Effector memory CD8-positive, alpha-beta T cell (primary cell): Measurements from ENCODE around the gene DDT.
A peak's percentile ranks its signal among the peaks of the same experiment; 100 is the strongest.
"Not testable (repeated sequence)": the region's sequence is repeated elsewhere in the genome, so short reads cannot be mapped to it uniquely, and the experiment has no call there.

Source experiments
- ATAC-seq: fragments of 150-1000 bp; cut with Tn5 transposase; replicated peaks from 2 replicates; pipeline ENCODE4 v1.10.0; 2021; ENCODE audit warnings: mild to moderate bottlenecking, moderate library complexity
- DNase-seq, 3 experiments: peaks; one replicate each; pipeline ENCODE4 v3.0.0; 2021
- H3K27ac Mint-ChIP-seq, 2 donors: one replicate each; pipeline ENCODE4 v1.8.0; 2022; ENCODE audit warnings: mild to moderate bottlenecking in 2 of 2, mixed read lengths in 2 of 2, moderate library complexity in 2 of 2
- H3K27me3 Mint-ChIP-seq, 2 donors: one replicate each; pipeline ENCODE4 v1.8.0; 2022; ENCODE audit warnings: mixed read lengths in 2 of 2
- H3K36me3 Mint-ChIP-seq: one replicate; pipeline ENCODE4 v1.8.0; 2022; ENCODE audit warnings: mild to moderate bottlenecking, moderate library complexity, mixed read lengths; ENCODE audit not compliant: insufficient read depth
- H3K4me1 Mint-ChIP-seq, 2 donors: one replicate each; pipeline ENCODE4 v1.8.0; 2022; ENCODE audit warnings: low read depth in 2 of 2, mixed read lengths in 2 of 2
- H3K4me3 Mint-ChIP-seq, 2 donors: one replicate each; pipeline ENCODE4 v1.8.0; 2022; ENCODE audit warnings: mild to moderate bottlenecking in 2 of 2, mixed read lengths in 2 of 2, moderate library complexity in 2 of 2
- H3K9me3 Mint-ChIP-seq, 2 donors: one replicate each; pipeline ENCODE4 v1.8.0; 2022; ENCODE audit warnings: mixed read lengths in 2 of 2

The DDT gene

GRCh38 chr22:23954193-23954990, 19.8 kb downstream of the DDT start:
- not testable (repeated sequence) for H3K4me1 Mint-ChIP-seq, H3K36me3 Mint-ChIP-seq, H3K27me3 Mint-ChIP-seq, DNase-seq, ATAC-seq, H3K4me3 Mint-ChIP-seq, H3K9me3 Mint-ChIP-seq
- peak overlapping the region in 1 of 2 donors; percentile 12 for H3K27ac Mint-ChIP-seq

GRCh38 chr22:23953485-23953884, 20.8 kb downstream of the DDT start:
- not testable (repeated sequence) for H3K27ac Mint-ChIP-seq, ATAC-seq, DNase-seq, H3K9me3 Mint-ChIP-seq, H3K4me1 Mint-ChIP-seq, H3K4me3 Mint-ChIP-seq, H3K36me3 Mint-ChIP-seq, H3K27me3 Mint-ChIP-seq

DNA sequence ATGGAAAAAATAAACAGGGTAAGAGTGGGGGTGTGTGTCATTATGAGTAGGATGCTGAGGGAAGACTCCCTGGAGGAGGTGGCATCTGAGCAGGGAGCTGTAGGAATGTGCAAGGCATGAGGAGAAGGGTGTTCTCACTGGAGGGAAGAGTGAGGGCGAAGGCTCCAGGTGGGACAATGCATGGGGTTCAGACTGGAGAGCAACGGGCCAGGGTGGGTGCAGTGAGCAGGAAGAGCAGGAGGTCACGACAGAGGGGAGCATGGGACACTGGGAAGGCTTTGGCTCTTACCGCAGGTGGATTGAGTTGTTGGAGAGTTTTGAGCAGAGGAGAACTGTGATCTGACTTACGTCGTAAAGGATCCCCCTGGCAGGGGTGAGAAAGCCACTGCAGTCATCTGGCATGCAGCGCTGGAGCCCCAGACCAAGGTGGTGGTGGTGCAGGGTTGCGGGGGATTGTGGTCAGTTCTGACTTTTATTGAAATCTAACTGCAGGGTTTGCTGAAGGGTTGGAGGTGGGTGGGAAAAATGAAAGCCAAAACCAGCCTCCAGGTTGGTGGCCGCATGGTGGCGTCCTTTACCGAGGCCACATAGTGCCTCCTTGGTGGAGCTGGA, 21.3 kb downstream of the DDT start:
- not testable (repeated sequence) for H3K4me3 Mint-ChIP-seq, H3K9me3 Mint-ChIP-seq, ATAC-seq, DNase-seq, H3K4me1 Mint-ChIP-seq, H3K36me3 Mint-ChIP-seq, H3K27ac Mint-ChIP-seq, H3K27me3 Mint-ChIP-seq

- not testable (repeated sequence) for H3K4me1 Mint-ChIP-seq, H3K4me3 Mint-ChIP-seq, DNase-seq, H3K27ac Mint-ChIP-seq, H3K9me3 Mint-ChIP-seq, ATAC-seq, H3K36me3 Mint-ChIP-seq, H3K27me3 Mint-ChIP-seq
Observed at GRCh38 chr22:23951383-23951782, 22.9 kb downstream of the DDT start.

GRCh38 chr22:23949764-23950163, 24.5 kb downstream of the DDT start:
- ATAC-seq, H3K27me3 Mint-ChIP-seq, H3K27ac Mint-ChIP-seq, H3K9me3 Mint-ChIP-seq, H3K4me3 Mint-ChIP-seq, H3K4me1 Mint-ChIP-seq, DNase-seq, H3K36me3 Mint-ChIP-seq: not testable (repeated sequence)

- not testable (repeated sequence) for H3K27me3 Mint-ChIP-seq, H3K4me1 Mint-ChIP-seq, H3K36me3 Mint-ChIP-seq, DNase-seq, H3K9me3 Mint-ChIP-seq, H3K4me3 Mint-ChIP-seq, H3K27ac Mint-ChIP-seq, ATAC-seq
Observed at GRCh38 chr22:23947391-23947790, 26.9 kb downstream of the DDT start.

DNA sequence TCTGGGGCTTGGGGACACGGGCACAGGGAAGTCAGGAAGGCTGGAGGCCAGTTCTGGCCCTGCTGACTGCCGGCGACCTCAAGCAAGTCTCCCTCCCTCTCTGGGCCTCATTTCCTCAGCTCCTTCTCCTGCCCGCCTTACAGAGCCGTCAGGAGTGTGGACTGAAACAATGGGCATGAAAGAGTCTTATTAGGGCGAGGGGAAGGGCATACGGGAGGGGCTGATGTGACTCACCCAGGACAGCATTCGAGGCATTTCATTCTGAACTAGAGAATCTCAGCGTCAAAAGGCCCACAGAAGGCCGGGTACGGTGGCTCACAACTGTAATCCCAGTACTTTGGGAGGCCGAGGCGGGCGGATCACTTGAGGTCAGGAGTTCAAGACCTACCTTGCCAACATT, 34.1 kb downstream of the DDT start:
- H3K4me3 Mint-ChIP-seq, DNase-seq, H3K36me3 Mint-ChIP-seq, ATAC-seq, H3K9me3 Mint-ChIP-seq, H3K4me1 Mint-ChIP-seq, H3K27ac Mint-ChIP-seq, H3K27me3 Mint-ChIP-seq: not testable (repeated sequence)

- Mint-ChIP-seq H3K4me3 (no peak overlapping the region), H3K27ac (no peak overlapping the region), H3K9me3 (no peaks in the 10 kb centered on the region), H3K36me3 (no peaks in the 10 kb centered on the region), H3K4me1 (no peaks in the 10 kb centered on the region), H3K27me3 (peaks cover 0 to 7% of the 10 kb centered on the region in 2 donors)
- ATAC-seq (no peak), DNase-seq (no peak)
Observed at GRCh38 chr22:23939017-23939357, 35.3 kb downstream of the DDT start.

GRCh38 chr22:23938328-23939016, 35.8 kb downstream of the DDT start:
- Mint-ChIP-seq H3K36me3 (no peaks in the 10 kb centered on the region), H3K27me3 (peaks cover 0 to 7% of the 10 kb centered on the region in 2 donors), H3K9me3 (no peaks in the 10 kb centered on the region), H3K4me3 (no peak overlapping the region), H3K4me1 (no peaks in the 10 kb centered on the region), H3K27ac (no peak overlapping the region)
- DNase-seq (no peak), ATAC-seq (no peak)

DNA sequence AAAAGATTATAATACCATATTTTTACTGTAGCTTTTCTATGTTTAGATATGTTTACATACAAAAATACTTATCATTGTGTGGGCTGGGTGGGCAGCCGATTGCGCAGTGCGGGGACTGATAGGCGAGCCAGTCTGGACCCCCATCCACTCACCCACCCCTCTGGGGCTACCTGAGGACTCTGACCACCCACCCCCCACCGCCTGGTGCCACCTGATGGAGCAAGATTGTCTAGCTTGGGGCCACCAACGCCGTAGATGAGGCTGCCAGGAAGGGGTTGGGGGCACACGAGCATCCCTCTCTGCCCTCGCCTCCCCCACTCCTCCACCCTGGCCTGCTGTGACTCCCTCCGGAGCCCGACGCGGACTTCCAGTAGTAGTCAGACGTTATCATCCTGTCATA, 47.7 kb downstream of the DDT start:
- Mint-ChIP-seq H3K4me1 (no peaks in the 10 kb centered on the region), H3K9me3 (peaks cover 6 to 8% of the 10 kb centered on the region in 2 donors), H3K4me3 (no peak overlapping the region), H3K27ac (no peak overlapping the region), H3K36me3 (no peaks in the 10 kb centered on the region), H3K27me3 (peaks cover 0 to 45% of the 10 kb centered on the region in 2 donors)
- ATAC-seq (no peak), DNase-seq (no peak)

- no peaks in the 10 kb centered on the region for H3K36me3 Mint-ChIP-seq
- H3K4me1 Mint-ChIP-seq, result no peaks in the 10 kb centered on the region
- peaks cover 4 to 8% of the 10 kb centered on the region in 2 donors for H3K9me3 Mint-ChIP-seq
- DNase-seq (no peak), ATAC-seq (no peak)
- no peak overlapping the region for H3K4me3 Mint-ChIP-seq
- no peak overlapping the region for H3K27ac Mint-ChIP-seq
- H3K27me3 Mint-ChIP-seq, result peaks cover 0 to 35% of the 10 kb centered on the region in 2 donors
Observed at GRCh38 chr22:23925020-23925606, 49.1 kb downstream of the DDT start.

GRCh38 chr22:23922921-23923320, 51.3 kb downstream of the DDT start:
- Mint-ChIP-seq H3K4me1 (no peaks in the 10 kb centered on the region), H3K4me3 (no peak overlapping the region), H3K27me3 (peaks cover 0 to 16% of the 10 kb centered on the region in 2 donors), H3K36me3 (no peaks in the 10 kb centered on the region), H3K27ac (no peak overlapping the region), H3K9me3 (peaks cover 4 to 8% of the 10 kb centered on the region in 2 donors)
- DNase-seq, result no peak
- ATAC-seq, result no peak

- not testable (repeated sequence) for H3K9me3 Mint-ChIP-seq, H3K27ac Mint-ChIP-seq, H3K4me3 Mint-ChIP-seq, DNase-seq, H3K36me3 Mint-ChIP-seq, H3K4me1 Mint-ChIP-seq, ATAC-seq, H3K27me3 Mint-ChIP-seq
Observed at GRCh38 chr22:23921586-23922201, 52.5 kb downstream of the DDT start.
